HG02571 (cell line): ENCODE data around the gene PLXND1.
A peak's percentile ranks its signal among the peaks of the same experiment; 100 is the strongest.
"Not testable (repeated sequence)": the region's sequence is repeated elsewhere in the genome, so short reads cannot be mapped to it uniquely, and the experiment has no call there.

ENCODE experiments used
- ATAC-seq: cut with Tn5 transposase; IDR thresholded peaks from one replicate; pipeline ENCODE4 v1.9.1; 2021; ENCODE audit warnings: mild to moderate bottlenecking, moderate library complexity; ENCODE audit not compliant: unreplicated experiment

The PLXND1 gene, protein sequence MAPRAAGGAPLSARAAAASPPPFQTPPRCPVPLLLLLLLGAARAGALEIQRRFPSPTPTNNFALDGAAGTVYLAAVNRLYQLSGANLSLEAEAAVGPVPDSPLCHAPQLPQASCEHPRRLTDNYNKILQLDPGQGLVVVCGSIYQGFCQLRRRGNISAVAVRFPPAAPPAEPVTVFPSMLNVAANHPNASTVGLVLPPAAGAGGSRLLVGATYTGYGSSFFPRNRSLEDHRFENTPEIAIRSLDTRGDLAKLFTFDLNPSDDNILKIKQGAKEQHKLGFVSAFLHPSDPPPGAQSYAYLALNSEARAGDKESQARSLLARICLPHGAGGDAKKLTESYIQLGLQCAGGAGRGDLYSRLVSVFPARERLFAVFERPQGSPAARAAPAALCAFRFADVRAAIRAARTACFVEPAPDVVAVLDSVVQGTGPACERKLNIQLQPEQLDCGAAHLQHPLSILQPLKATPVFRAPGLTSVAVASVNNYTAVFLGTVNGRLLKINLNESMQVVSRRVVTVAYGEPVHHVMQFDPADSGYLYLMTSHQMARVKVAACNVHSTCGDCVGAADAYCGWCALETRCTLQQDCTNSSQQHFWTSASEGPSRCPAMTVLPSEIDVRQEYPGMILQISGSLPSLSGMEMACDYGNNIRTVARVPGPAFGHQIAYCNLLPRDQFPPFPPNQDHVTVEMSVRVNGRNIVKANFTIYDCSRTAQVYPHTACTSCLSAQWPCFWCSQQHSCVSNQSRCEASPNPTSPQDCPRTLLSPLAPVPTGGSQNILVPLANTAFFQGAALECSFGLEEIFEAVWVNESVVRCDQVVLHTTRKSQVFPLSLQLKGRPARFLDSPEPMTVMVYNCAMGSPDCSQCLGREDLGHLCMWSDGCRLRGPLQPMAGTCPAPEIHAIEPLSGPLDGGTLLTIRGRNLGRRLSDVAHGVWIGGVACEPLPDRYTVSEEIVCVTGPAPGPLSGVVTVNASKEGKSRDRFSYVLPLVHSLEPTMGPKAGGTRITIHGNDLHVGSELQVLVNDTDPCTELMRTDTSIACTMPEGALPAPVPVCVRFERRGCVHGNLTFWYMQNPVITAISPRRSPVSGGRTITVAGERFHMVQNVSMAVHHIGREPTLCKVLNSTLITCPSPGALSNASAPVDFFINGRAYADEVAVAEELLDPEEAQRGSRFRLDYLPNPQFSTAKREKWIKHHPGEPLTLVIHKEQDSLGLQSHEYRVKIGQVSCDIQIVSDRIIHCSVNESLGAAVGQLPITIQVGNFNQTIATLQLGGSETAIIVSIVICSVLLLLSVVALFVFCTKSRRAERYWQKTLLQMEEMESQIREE (N-terminal part only)

DNA sequence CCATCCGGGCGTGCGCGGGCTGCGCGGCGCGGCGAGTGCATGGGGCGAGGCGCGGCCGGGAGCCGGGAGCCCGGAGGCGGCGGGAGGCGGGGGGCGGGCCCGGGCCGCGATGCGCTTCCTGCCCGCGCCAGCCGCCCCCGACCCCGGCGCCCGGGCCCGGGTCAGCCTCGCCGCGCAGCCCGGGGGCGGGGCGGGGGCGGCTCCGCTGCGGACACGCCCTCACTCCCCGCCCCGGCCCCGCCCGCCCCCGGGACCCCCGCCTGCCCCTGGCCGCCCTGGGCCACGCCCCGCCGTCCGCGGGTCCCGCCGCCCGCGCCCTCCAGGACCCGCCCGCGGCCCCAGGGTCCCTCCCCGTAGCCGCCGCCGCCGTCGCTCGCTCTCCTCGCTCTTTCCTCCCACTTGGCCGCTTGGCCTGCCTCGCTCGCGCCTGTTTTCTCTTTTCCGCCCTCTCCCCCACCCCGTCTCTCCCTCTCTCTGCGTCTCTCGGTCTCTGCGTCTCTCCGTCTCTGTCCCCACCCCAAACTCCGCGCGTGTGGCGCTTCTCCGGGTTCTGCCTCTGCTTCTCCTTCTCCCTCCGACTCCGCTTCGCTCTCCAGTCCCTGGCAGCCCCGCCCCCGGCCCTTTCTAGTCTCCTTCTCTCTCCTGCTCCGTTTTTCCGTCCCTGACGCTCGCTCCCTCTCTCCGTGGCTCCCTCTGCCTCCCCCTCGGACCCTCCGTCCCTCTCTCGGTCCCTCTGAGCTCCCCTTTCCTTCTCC lies at the start of gene PLXND1:
Gene PLXND1, minus strand, starts transcription at position 41 of the 755 bp plus-strand sequence. Its CDS starts 37 bp downstream, at position 4.
- peak; percentile 44 for ATAC-seq

DNA sequence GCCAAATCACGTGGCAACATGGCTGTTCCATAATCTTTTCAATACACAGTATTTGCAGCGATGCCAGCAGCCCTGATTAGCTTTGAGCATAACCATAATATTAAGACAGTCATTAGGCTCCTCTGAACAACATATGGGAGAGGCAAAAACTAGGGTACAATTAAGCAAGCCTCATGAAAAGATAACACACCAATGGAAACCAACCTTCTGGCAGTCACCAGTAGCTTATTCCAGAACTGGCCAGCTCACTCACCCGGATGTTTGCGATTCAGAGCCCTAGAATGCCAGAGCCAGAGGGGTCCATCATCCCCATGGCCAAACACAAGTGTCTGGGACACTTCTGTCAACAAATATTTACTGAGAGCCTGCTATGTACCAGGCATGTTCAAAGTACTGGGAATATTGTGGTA lies 48.8 kb upstream of the PLXND1 start:
- ATAC-seq = no peak

DNA sequence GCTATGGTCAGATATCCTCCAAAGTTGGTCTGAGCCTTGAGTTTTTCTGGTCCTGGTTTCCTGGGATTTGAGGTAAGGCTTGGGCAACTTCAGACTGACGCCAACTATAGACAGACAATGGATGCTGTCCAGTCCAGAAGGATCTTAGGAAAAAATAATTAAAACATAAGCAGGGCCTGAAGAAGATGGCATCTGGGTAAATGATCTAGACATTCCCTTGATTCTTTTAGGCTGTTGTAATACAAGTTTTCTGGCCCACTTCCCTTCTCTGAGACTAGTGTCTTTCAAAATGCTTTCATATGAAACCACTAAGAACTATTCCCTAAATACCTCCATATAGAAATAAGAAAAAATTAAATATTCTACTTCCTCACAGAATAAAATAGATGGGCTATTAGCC lies 47.7 kb upstream of the PLXND1 start:
- ATAC-seq = no peak

DNA sequence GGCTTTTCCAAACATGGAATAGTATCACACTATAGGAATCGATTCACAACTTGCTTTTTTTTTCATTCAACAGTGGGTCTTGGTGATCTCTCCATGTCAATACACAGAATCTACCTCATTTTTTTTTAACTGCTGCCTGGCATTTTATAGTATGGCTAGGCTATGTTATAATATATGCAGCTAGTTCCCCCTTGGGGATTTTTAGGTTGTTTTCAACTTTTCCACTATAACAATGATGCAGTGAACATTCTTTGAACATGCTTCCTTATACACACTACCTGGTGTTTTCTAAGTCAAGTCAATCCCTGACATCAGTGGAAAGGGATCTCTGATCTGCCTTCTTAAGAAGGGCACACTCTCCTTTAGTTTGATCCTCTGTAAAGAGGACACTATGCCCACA lies 46.5 kb upstream of the PLXND1 start:
- ATAC-seq = no peak

DNA sequence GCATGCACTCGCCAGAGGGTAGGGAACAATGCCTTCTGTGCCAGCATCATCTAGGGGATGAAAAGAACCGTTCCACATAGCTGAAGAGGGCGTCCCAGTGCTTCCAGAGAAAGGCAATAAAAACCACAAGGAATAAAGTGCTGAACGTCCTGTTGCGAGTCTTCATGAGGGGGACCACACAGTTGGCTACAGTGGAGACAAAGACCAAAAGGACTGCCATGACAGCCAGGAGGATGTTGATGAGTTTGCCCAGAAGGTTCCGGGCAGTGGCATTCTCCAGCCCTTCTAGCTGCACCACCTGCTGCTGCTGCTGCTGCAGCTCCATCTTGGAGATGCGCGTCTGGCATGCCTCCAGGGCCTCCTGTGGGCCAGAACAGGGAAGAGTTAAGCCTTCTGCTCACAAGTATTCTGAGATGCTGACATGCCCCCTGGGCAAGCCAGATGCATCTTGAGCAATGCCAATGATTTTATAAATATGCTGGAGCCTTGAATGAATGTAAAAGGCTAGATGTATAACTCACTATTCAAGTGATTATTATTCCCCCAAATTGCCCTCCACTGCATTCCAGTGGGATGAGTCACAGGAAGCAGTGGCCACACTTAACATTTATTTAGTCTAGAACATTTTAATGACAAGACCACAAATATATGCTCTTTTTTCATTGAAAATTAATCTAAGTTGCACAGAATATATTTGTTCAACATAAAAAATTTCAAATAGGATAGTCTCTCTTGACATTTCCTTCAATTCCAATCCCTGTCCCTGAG lies 45.1 kb upstream of the PLXND1 start:
- no peak for ATAC-seq

DNA sequence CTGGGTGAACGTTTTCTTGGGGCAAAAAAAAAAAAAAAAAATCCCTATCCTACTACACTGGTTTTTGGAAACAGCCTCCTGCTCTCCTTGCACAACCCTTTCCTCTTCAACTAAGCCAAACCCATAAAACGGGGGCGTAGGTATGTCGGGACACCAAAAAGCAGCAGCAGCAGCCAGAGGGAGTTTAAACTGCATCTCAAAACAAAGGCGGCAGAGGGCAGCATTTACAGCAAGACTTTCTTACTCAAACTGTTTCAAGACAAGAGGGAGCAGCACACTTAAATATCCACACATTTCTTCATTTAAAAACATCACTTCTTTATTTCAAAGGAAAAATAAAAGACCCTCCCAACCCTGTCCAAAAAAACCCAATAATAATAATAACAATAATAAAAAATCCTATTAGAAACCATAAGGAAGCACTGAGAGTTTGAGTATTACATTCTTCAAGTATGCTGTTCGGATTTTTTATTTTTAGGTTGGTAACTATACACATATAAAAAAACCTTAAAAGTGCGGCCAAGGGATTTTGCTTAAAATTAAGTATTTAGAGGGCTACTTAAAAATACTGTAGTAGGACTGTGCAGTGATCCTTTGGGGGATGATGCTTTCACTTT lies 43.9 kb upstream of the PLXND1 start:
- no peak for ATAC-seq

DNA sequence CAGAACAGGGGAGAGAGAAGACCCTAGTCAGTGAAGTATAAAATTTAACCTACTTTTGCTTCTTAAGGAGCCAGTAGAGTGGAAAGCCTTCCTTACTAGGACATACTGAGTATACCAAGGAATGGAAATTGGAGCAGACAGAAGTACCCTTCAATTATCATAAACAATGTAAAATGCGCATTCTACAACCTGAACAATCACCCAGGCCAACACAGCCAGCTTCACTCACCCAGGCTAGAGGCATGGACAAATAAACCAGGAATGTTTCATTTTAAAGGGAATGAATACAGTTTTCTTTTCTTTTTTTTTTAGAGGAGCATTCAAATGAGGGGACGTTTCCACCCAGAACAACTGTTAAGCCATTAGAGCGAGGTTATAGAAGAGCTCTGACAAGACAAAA lies 41.9 kb upstream of the PLXND1 start:
- ATAC-seq = no peak

DNA sequence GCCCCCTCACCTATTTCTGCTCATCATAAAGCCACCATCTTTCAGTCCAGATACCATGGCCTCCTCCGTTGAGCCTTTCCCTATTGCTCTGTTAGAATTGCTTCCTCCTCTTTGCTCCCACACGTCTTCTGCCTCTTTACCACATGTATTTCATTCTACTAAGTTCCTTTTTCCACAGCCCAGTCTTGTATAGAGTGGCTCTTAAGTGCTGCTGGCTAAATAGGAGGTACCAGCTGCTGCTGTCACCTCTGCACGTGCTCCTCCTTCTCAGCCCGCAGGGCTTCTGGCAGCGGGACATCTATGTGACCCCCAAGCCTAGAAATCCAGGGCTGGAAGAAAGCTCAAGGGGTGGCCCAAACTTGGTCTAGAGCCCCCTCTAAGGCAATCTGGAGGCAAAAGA lies 38.8 kb upstream of the PLXND1 start:
- no peak for ATAC-seq

DNA sequence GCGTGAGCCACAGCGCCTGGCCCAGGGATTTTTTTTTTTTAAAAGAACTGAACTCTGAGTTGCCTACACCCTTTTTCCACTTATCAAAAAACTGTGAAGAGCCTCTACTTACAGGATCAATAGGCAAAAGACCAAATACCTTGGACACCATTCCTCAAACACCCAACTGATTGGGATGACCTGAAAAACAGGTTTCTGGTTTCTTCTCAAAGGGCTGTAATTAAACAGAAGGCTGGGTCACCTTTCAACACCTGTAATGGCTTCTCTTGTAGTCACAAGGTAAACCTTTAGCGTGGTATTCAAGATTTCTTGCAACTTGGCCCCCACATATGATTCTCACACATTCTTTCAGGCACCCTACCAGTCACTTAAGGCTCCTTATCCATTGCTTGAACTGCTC lies 38.4 kb upstream of the PLXND1 start:
- ATAC-seq = no peak

DNA sequence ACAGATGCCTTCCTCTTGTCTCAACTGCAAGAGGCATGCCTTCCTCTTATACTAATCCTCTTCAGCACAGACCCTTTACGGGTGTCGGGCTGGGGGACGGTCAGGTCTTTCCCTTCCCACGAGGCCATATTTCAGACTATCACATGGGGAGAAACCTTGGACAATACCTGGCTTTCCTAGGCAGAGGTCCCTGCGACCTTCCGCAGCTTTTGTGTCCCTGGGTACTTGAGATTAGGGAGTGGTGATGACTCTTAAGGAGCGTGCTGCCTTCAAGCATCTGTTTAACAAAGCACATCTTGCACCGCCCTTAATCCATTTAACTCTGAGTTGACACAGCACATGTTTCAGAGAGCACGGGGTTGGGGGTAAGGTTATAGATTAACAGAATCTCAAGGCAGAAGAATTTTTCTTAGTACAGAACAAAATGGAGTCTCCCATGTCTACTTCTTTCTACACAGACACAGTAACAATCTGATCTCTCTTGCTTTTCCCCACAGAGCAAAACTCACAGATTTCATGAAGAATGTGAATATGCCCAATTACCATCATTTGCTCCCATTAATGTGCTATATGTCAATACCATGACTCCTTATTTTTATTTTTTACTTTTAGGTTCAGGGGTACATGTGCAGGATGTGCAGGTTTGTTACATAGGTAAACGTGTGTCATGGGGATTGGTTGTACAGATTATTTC lies 35.2 kb upstream of the PLXND1 start:
- not testable (repeated sequence) for ATAC-seq

DNA sequence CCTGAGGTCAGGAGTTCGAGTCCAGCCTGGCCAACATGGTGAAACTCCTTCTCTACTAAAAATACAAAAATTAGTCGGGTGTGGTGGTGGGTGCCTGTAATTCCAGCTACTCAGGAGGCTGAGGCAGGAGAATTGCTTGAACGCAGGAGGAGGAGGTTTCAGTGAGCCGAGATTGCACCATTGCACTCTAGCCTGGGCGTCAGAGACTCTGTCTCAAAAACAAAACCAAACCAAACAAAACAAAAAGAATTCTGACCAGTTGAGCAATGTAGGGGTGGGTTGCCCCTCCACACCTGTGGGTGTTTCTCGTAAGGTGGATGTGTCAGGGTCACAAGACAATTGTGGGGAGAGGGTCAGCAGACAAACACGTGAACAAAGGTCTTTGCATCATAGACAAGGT lies 34.5 kb upstream of the PLXND1 start:
- ATAC-seq = not testable (repeated sequence)

DNA sequence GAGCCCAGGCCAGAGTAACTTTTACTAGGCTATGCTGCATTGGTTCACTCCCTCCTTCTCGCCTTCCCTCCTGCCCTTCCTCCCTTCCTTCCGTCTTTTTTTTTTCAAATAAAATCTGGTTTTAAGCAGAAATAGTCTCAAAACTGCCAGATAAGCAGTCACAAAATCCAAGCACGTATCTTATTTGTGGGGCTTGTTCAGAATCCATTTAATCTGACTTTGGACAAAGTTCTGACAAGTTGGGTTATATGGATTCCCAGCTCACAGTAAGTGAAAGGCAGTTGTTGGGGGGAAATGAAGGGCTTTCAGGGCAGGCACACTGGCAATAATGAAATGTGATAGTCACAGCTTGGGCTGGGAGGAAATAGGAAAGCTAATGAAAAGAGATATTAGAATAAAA lies 32.0 kb upstream of the PLXND1 start:
- no peak for ATAC-seq

DNA sequence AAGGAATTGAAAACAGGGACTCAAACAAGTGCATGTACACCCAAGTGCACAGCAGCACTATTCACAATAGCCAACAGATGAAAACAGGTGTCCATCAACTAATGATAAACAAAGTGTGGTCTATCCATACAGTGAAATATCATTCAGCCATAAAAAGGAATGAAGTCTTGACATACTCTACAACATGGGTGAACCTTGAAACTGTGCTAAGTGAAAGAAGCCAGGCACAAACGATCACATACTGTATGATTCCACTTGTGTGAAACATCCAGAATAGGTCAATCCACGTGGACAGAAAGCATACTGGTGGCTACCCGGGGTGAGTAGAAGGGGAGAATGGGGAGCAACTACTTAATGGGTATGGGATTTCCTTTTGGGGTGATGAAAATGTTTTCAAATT lies 29.6 kb upstream of the PLXND1 start:
- ATAC-seq = no peak

DNA sequence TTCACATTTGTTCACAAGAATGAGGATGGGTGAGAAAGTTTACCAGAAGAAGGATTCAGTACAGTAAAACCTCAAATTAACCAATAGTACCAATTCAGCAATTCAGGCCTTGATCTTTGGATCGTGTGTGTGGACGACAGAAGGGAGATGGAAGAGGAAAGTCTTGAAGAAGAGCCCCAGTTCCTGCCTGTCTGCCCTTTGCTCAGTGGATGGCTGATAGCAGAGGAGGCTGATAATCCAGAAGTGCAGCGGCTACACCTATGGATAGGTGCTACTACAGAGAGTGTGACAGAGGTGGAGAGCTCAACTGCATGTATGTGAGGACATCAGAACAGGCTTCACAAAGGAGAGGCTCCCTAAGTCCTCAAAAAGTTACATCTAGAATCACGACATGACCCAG lies 29.2 kb upstream of the PLXND1 start:
- ATAC-seq = no peak

DNA sequence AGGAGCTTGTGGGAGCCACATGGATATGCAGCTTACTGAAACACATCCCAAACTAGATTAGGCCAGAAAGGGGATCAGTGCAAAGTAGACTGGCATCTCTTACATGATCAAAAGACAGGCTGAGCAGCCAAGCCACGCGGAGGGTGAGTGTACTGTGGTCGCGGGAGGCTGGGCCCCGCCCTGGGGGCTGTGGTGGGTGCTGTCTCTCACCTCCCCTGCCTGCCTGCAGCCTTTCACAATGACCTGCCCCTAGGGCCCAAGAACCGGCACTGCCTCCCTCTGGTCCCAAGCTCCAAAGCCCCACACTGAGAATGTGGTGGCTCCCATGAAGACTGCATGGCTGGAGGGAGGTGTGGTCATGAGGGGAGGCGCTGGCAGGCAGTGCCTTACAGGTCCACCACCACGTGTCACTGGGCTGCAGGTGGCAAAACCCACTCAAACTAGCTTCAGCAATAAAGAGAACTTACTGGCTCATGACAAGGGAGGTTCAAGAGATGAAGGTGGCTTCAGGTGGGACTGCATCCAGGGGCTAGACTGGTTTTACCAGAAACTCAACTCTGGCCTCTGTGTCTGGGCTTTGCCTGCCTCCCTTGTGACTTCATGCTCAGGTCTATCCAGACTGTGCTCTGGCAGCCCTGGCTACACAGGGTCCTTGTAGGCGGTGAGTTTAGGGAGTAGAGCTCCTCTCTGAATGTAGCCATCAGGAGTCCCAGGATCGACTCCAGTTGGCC lies 27.4 kb upstream of the PLXND1 start:
- ATAC-seq = no peak

DNA sequence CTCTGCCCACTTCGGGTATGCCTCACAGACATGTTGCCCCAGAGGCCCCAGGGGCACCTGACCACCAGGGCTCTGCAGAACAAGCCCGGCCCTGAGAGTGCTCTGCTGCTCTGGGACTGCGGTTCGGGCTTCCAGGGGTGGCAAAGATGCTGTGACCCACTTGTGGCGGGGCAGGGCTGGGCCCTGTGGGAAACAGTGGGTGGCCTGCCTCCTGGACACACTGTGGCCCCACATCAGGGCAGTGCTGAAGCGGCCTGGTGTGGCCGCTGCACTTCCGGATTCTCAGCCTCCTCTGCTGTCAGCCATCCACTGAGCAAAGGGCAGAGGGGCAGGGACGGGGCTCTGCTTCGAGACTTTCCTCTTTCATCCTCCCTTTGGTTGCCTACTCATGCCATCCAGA lies 26.5 kb upstream of the PLXND1 start:
- ATAC-seq = no peak

DNA sequence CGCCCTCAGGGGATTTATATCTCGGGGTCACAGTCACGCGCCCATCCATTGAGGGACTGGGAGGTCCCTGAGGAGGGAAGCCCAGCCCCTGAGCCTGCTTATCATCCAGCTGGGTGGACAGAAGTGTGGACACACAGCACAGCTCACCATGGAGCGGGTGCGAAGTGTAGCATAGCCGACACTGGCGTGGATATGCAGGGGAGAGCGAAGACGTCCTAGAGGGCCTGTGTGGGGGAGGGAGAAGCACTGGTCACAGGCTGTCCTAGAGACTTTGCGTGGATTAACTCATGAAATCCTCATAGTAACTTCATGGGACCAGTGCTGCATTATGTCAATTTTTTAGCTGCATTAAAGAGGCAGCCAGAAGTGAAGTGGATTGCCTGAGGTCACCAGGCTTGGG lies 26.1 kb upstream of the PLXND1 start:
- ATAC-seq = no peak

DNA sequence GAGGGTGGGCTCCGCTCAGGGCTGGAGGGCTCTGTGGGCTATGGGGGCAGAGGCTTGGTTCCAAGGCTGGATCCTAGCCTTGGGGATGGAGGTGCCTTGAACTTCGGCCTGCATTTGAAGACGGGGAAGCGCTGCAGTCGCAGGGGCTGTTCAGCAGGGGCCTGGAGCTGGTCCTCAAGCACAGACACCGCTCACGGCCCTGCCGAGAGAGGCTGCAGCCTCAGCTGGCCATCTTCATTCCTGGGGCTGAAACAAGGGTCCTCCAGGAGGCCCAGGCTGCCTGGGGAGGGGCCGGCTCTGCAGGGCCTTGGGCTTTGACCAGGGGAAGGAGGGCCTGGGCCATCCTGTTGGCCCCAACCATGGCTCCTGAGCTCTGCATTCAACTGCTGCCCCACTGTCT lies 25.6 kb upstream of the PLXND1 start:
- no peak for ATAC-seq
